HG03460 (cell line): ENCODE data around the gene STRA8.

ENCODE experiments used
- ATAC-seq: cut with Tn5 transposase; IDR thresholded peaks from one replicate; pipeline ENCODE4 v1.9.1; 2021; ENCODE audit not compliant: unreplicated experiment

STRA8 gene

DNA sequence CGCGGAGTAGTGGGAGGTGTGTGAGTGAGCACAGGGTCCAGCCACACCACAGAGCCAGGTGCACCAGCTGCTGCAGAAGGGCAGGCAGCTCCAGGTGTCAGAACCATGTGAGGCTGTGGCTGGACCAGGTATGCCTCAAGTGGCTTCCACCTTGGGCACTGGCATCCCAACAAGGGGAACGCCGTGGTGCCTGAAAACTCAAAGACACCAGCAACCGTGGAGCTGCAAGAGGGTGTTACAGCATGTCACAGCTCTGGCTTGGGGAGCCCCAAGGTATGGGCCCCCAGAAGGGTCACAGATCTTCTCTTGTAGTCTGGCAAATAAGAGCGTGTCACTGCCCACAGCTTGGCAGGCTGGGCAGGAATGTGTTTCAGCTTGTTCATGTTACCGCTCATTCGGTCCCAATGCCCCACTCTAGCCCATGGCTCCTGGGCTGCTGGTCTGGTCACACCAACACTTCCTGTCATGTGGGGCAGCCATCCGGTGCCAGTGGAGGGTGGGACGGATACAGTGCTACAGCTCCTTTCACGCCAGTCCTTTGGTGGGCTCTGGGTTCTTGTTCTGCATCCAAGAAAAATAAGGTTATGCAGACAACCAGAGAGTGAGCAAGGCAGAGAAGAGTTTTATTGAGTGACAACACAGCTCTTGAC is 29.8 kb downstream of the STRA8 start:
- ATAC-seq = no peak

GRCh38 chr7:135265637-135266036 is 32.0 kb downstream of the STRA8 start:
- no peak for ATAC-seq

DNA sequence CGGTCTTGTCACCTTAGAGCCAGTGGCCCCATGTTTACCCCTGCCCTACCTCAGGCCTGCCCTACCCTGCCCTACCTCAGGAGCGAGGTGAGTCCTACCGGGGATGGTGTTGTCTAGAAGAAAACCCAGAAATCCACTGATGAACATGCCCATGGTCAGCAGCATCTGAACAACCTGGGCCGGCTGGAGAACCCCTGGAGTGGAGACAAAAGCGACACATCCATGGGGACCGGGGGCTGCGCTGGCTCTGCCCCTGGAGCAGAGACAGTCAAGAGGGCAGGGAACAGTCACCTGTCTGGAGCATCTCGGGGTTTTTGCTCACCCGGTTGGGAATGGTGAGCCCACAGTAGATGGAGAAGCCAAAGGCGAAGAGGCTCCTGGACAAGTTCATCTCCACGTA is 36.3 kb downstream of the STRA8 start:
- ATAC-seq = no peak

GRCh38 chr7:135270577-135271254 is 37.1 kb downstream of the STRA8 start:
- no peak for ATAC-seq

GRCh38 chr7:135271255-135271615 is 37.6 kb downstream of the STRA8 start:
- ATAC-seq = no peak

- ATAC-seq = no peak
Observed at GRCh38 chr7:135272303-135272702, 38.7 kb downstream of the STRA8 start.

GRCh38 chr7:135273581-135273980 is 39.9 kb downstream of the STRA8 start:
- ATAC-seq = no peak

DNA sequence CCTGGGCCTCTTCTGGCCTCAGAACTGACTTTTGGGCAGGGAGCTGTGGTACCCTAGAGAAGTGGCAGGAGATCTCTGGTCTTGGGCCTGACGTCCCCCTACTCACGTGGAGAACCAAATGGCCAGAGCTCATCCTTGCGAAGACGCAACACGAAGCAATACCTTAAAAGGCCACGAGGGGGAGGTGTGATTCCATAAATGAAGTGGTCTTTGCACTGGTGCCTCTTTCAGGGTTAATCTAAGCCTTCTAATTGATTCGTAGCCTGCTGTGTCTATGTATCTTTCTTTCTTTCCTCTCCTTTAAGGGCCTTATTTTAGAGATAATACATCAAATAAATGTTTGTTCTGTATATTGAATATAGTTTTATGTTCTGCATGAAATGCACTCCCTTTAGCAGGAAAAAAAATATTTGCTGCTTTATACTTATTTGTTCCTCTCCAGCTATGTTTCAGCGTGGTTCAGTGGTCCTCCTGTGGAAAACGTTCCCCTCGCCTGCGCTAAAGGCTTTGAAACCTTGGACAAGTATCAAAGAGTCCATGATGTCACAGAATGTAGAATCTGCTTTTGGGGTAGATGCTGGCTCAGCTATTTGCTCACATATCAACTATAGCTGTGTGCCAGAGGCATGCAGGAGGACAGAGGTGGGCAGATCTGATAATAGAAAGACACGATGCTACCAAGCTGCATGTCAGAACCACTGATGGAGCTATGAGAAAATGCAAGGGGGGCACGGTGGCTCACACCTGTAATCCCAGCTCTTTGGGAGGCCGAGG is 41.0 kb downstream of the STRA8 start:
- ATAC-seq = peak; percentile 84

- ATAC-seq = no peak
Observed at GRCh38 chr7:135275971-135276580, 42.4 kb downstream of the STRA8 start.

DNA sequence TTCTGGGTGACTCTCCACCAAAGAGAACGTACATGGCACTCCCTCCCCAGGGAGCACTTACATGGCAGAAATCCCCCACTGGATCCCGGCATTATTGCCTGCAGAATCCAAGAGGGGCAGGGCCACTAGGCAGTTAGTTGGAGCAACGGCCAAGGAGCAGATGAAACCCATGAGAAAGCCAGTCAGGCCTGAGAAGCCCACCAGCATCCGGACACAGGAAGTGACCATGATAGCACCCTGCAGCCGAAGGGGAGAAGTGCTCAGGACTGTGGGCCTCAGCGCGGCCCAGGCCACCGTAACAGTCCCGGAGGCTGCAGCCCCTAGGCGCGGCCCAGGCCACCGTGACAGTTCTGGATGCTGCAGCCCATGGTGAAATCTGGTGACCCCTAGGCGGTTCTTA is 43.5 kb downstream of the STRA8 start:
- no peak for ATAC-seq

DNA sequence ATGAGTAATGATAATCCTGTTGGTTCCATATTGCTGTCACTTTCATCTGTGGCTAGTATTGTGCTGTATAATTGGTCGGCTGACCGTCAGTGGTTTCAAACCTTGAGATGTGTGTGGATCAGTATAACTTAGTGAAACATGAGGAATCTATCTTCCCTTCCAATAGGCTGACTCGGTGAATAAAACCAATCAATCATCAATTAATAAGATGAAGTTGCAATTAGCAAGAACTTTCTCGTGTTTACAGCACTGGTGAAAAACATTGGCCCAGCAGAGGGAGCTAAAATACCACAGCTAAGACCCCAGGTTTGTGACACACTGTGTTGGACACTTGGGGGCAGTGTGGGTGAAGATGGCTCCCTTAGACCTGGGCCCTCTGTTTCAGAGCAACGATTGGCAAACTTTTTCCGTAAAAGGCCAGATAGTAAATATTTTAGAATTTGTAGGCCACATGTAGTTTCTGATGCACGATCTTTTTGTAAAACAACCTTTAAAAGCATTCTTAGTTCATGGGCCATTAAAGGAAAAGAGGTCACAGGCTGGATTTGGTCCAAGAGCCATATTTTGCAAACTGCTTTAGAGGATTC is 47.8 kb downstream of the STRA8 start:
- peak; percentile 91 for ATAC-seq

DNA sequence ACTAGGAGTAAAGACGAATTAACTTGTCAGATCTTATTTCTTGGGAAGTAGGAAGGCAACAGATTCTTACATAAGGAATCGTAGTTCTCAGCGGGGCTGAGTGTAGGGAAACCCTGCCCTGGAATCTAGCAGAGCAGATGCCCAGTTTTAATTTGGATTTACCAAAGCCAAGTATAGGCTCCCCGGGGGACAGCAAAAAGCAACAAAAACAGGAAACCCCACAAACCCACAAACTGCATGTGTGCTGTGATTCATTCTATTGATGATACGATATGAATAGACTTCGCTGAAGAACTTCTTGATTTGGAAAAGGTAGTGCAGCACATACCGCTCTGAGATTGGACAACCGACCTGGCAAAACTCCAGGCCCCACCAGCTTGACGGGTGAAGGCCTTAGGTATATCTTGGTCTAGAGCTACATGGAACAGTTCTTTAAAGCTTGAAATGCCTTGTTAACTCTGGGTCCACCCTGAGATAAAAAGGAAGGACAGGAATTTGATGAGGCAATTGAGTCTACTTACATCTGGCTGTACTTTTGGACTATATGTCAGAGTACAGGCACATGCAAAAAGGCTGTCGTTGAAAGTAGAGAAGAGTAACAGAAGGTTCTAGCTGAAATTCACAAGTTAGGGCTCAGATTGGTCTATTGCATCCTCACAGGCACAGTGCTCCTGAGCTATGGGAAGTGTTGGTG is 49.1 kb downstream of the STRA8 start:
- ATAC-seq = no peak

- no peak for ATAC-seq
Observed at GRCh38 chr7:135283959-135284638, 50.5 kb downstream of the STRA8 start.

DNA sequence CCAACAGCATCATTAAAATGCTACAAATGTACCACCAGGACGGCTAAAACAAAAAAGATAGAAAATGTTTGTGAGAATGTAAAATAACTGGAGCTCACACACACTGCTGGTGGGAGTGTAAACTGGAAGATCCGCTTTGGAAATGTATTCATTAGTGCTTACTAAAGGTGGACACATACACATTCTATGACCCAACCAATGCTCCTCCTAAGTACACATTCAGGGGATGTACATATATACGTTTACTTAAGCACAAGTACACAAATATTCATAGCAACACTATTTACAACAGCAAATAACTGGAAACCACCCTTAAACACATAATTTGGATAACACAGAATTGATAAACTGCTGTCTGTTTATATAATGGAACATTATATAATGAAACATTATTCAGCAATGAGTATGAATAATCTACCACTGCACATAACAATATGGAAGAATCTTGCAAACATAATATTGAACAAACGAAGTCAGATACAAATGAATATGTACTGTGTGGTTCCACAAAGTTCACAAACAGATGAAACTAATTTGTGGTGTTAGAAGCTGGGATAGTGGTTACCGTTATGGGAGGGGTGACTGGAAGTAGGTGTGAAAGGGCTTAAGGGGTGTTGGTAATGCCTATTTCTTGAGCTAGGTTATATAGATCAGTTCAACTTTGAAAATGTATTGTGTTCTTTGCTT is 52.1 kb downstream of the STRA8 start:
- ATAC-seq = no peak

DNA sequence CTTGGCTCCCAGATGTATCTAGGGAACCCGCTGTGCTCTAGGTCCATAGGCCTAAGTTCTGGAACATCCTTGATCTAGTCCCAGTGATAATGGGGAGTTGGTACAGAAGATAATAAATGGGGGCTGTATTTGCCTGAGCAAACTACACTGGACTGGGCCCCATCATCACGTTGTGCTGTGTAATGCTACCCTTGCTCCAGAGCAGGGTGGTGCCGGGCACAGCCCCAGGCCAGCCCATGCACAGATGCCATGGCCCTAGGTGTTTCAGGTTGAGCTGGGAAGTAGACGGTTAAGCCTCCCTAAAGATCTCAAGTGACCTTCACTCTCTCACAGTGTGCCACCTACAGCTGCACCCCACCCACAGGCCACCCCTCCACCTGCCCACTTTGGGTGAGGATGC is 53.2 kb downstream of the STRA8 start:
- ATAC-seq = no peak

DNA sequence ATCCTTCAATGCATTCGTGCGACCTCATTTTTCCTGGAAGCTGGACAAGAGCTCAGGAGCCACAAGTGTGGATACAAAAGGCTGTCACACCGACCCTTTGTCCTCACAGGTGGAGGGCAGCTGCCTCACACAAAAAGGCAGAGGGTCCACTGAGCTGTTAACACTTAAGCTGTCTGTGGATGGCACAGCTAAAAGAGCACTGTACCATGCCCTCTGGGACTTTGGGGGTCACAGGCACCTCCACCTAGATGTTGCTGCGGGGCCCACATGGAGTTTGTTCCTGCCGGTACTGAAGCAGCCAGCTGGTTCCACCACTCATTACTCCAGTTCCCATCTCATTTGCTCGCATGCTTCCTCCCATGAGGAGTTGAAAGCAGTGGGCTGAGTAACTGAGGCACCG is 57.0 kb downstream of the STRA8 start:
- ATAC-seq = no peak

- no peak for ATAC-seq
Observed at GRCh38 chr7:135291809-135292253, 58.2 kb downstream of the STRA8 start.

DNA sequence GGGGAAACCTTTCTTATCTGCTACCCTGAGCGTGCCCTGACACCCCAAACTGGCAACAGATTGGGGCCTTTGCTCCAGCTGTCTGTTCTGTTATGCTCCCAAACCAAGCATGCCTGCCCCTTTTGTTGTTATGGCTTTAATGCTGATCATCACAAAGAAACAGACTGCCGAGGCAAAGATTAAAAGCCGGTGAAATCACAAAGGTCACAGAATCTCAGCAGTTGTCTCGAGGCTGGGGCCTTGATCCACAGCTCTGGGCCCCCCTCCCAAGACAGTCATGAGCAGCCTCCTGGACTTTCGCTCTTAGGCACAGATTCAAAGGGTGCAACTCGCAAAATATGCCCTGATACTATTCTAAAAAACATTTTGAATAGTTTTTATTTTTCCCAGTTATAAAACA is 65.6 kb downstream of the STRA8 start:
- no peak for ATAC-seq

- no peak for ATAC-seq
Observed at GRCh38 chr7:135300913-135301765, 67.5 kb downstream of the STRA8 start.
